Measurements from ENCODE around the gene GPX2.

The GPX2 gene

GRCh38 chr14:64942531-64943111 is at the start of gene GPX2:
Gene GPX2, minus strand, starts transcription at chr14:64942745. Its CDS starts 19 bp downstream, at chr14:64942726.
- DNase-seq (ENCODE audit: low read depth in 2 of 2): no peak

GRCh38 chr14:64990939-64991338 is 48.4 kb upstream of the GPX2 start:
- no peak for DNase-seq (ENCODE audit: low read depth in 2 of 2)

GRCh38 chr14:64990296-64990695 is 47.8 kb upstream of the GPX2 start:
- DNase-seq (ENCODE audit: low read depth in 2 of 2): no peak

- DNase-seq (ENCODE audit: low read depth in 2 of 2): no peak
Observed at GRCh38 chr14:64987438-64987767, 44.9 kb upstream of the GPX2 start.

DNA sequence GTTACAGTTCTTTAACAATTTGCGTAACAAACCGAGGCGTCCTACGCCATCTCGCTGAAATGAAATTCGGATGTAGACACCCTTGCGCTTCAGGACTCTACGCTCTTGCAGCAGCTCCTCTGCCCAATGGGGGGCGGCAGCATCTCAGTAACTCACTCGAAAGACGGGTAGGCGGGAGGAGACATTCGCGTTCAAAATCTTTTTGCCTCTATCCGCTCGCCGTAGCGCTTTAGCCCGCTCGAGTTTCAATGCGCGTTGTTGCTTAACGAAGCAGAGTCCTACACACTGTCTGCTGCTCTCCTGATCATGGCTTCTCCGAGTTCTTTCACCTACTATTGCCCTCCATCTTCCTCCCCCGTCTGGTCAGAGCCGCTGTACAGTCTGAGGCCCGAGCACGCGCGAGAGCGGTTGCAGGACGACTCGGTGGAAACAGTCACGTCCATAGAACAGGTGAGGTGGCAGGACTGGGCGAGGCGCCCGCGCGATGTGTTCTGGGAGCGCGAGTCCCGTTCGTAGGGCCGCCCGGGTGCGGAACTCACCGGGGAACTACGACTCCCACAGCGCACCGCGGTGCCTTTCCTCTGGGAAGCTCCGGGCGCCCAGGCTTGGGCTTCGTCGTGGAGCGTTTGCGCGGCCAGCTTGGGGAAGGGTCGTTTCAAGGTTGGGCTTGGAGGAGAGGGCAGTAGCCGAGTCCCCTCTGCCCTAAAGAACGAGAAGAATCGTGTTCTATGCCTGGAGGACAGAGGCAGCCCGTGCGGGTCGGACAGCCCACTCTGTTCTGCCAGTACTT is 44.3 kb upstream of the GPX2 start, which contains the start of gene FNTB:
Gene FNTB (plus strand): TSS at position 248 of the 790 bp plus-strand sequence. CDS start 59 bp downstream, at position 307.
- DNase-seq (ENCODE audit: low read depth in 2 of 2): peak; percentile 88 to 89

- DNase-seq (ENCODE audit: low read depth in 2 of 2): no peak
Observed at GRCh38 chr14:64983439-64984310, 41.1 kb upstream of the GPX2 start.

DNA sequence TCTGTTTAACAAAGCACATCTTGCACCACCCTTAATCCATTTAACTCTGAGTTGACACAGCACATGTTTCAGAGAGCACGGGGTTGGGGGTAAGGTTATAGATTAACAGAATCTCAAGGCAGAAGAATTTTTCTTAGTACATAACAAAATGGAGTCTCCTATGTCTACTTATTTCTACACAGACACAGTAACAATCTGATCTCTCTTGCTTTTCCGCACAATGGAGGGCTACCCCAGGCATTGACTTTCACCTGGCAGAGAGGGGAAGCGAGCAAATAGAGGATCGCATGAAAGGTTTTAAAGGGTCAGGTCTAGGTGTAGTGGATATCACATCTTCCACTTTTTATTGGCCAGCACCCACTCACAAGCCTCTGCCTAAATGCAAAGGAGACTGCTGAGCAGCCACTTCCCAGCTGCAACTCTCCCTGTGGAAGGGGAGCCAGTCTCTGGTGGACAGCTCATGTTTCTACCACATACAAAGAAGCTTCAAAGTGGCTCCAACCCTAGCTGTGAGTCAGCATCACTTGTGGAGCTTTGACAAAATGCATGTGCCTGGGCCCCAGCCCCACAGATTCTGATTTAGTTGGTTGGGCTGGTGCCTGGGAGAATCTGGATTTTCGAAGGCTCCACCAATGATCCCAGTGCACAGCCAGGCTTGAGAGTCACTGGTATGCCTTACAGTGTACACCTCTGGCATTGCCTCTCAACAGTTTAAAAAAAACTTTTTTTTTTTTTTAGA is 37.0 kb upstream of the GPX2 start:
- no peak for DNase-seq (ENCODE audit: low read depth in 2 of 2)

GRCh38 chr14:64974563-64974962 is 32.0 kb upstream of the GPX2 start:
- DNase-seq (ENCODE audit: low read depth in 2 of 2): no peak

- no peak for DNase-seq (ENCODE audit: low read depth in 2 of 2)
Observed at GRCh38 chr14:64973826-64974225, 31.3 kb upstream of the GPX2 start.

DNA sequence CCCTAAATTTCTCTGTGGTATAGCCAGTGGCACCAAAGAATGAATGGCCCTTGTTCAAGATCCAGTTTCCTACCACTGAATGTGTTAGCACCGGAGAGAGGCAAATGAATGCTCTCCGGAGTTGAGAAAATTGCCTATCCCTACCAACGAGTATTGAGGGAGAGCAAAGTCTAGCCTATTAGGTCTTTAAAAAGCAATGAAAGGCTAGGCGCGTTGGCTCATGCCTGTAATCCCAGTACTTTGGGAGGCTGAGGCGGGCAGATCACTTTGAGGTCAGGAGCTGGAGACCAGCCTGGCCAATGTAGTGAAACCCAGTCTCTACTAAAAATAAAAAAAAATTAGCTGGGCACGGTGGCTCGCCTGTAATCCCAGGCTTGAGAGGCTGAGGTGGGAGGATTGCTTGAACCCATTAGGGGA is 30.5 kb upstream of the GPX2 start:
- DNase-seq (ENCODE audit: low read depth in 2 of 2): no peak

DNA sequence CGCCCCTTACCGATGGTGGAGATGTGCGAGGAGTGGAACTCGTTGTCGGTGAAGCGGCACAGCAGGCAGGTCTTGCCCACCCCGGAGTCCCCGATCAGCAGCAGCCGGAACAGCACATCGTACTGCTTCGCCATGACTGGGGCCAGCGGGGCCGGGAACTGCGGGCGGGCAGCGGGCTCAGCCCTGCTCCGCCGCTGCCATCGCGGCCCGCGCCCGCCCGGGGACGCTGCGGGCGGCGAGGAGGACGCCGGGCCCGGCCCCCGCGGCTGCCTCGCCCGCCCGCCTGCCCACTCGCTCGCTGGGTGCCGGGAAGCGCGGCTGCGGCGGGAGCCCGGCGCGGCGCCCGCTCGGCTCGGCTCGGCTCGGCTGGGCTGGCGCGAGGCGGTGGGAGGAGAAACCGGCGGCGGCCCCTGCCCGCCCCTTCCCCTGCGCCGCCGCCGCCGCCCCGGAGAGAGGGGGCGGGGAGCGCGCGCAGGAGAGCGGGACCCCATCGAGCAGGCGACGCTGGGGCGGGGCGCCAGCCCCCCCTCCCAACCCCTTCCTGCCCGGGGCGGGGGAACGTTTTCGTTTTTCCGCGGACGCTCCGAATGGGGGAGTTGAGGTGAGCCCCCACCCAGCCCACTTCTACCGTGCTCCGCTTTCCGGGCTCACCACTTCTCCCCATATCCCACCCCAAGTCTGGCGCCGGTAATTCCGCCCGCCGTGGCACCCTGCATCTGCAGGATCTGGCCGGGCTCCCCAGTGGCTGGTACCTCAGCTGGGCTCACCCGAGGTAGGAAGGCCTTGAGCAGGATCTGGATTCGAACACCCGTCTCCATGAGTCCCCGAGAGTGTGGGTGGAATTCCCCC is 29.6 kb upstream of the GPX2 start, which contains the start of gene RAB15:
Gene RAB15 (minus strand): TSS at position 394 of the 849 bp plus-strand sequence. CDS start 260 bp downstream, at position 134.
- peak; percentile 6 to 25 for DNase-seq (ENCODE audit: low read depth in 2 of 2)

- DNase-seq (ENCODE audit: low read depth in 2 of 2): no peak
Observed at GRCh38 chr14:64971491-64971942, 29.0 kb upstream of the GPX2 start.

GRCh38 chr14:64970776-64971477 is 28.4 kb upstream of the GPX2 start:
- no peak for DNase-seq (ENCODE audit: low read depth in 2 of 2)

- DNase-seq (ENCODE audit: low read depth in 2 of 2): no peak
Observed at GRCh38 chr14:64970041-64970440, 27.5 kb upstream of the GPX2 start.

- DNase-seq (ENCODE audit: low read depth in 2 of 2): no peak
Observed at GRCh38 chr14:64968651-64969050, 26.1 kb upstream of the GPX2 start.

GRCh38 chr14:64968167-64968566 is 25.6 kb upstream of the GPX2 start:
- no peak for DNase-seq (ENCODE audit: low read depth in 2 of 2)

- DNase-seq (ENCODE audit: low read depth in 2 of 2): no peak
Observed at GRCh38 chr14:64966976-64967375, 24.4 kb upstream of the GPX2 start.

DNA sequence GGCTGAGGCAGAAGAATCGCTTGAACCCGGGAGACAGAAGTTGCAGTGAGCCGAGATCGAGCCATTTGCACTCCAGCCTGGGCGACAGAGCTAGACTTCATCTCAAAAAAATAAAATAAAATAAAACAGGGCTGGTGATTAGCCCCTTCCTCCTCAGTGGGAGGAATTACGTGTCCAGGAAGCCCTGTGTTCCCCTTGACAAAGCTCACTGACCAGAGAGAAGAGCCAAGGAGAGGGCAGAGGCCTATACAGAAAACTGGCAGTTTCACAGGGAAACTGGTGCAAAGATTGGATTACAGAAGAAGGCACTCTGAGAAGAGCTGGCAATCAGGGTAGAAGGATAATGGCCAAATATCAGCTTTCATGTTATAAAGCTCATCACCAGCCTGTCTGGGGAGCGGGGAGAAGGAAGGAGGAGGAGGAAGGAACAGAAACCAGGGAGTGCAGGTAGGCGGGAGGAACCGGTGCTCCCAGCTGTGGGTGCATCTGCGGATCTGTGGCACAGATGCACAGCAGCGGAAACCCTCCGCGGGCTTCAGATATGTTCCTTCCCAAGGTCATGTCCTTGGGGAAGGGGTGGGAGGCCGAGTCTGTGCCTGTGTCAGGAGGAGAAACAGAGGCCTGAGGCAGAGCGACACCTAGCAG is 22.9 kb upstream of the GPX2 start:
- no peak for DNase-seq (ENCODE audit: low read depth in 2 of 2)

DNA sequence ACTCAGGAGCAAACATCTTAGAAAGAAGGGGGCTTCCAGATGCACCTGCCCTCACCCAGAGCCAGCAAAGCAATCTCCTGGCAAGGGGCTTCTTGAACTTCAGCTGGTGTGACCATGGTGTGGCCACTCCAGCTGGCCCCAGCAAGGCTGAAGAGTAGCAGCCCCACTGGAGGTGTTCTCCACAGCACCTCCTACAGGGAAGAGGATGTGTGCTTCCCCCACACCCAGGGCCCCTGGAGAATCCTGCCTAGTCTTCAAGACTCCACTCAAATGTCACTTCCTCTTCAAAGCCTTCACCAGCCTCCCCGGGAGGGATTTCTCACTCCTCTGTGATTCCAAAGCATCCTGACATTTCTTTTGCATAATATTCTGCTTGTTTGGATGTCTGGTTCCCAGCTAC is 21.1 kb upstream of the GPX2 start:
- no peak for DNase-seq (ENCODE audit: low read depth in 2 of 2)
